Keratinocyte (primary cell): Measurements from ENCODE around the gene C11orf42. TPM values are rescaled to one million over a fixed set of nuclear protein-coding genes. Genes with fewer than 3 reads are reported as not detected.

Experiments
- DNase-seq: peaks from one replicate; pipeline ENCODE4 v3.0.0-alpha.2; 2011; ENCODE audit warnings: low read depth, missing footprints, low spot score
- FAIRE-seq: peaks from 2 replicates; lab custom pipeline; 2011; peaks lifted over from hg19 to GRCh38; lab: Jason Lieb, UNC
- H2AFZ ChIP-seq: 2 replicates; pipeline ENCODE4 v1.6.0; 2012; ENCODE audit warnings: low read length, control low read depth, inconsistent platforms; ENCODE audit not compliant: control insufficient read depth
- H3K27ac ChIP-seq: 2 replicates; pipeline ENCODE4 v1.5.1; 2011; ENCODE audit warnings: low read length; ENCODE audit not compliant: control insufficient read depth, insufficient read depth
- H3K27me3 ChIP-seq: 3 replicates; pipeline ENCODE4 v1.6.0; 2011; ENCODE audit warnings: low read length; ENCODE audit not compliant: control insufficient read depth, insufficient read depth; ENCODE audit errors: extremely low read depth
- H3K36me3 ChIP-seq, 2 experiments: 2 replicates in 1 of 2; 3 replicates in 1 of 2; pipeline ENCODE4 v1.5.1; 2011; ENCODE audit warnings: low read length in 2 of 2, mild to moderate bottlenecking in 1 of 2; ENCODE audit not compliant: control insufficient read depth in 2 of 2, insufficient read depth in 2 of 2; ENCODE audit errors: extremely low read depth in 1 of 2
- H3K4me1 ChIP-seq: 3 replicates; pipeline ENCODE4 v1.5.1; 2011; ENCODE audit warnings: low read length; ENCODE audit not compliant: control insufficient read depth, insufficient read depth; ENCODE audit errors: extremely low read depth
- H3K4me2 ChIP-seq: 3 replicates; pipeline ENCODE4 v1.6.0; 2011; ENCODE audit warnings: low read depth, low read length; ENCODE audit not compliant: control insufficient read depth, insufficient read depth; ENCODE audit errors: extremely low read depth
- H3K4me3 ChIP-seq, 3 experiments: fragments of 200-600 bp in 1 of 3; sonication (generic) in 1 of 3; 2 replicates in 2 of 3; 3 replicates in 1 of 3; pipeline ENCODE4 v1.5.1; 2011 to 2016; ENCODE audit warnings: low read length in 3 of 3, mild to moderate bottlenecking in 3 of 3, control low read depth in 2 of 3, inconsistent platforms in 1 of 3, low read depth in 1 of 3, mixed read lengths in 1 of 3, mixed run types in 1 of 3, moderate library complexity in 1 of 3; ENCODE audit not compliant: control insufficient read depth in 2 of 3, insufficient read depth in 2 of 3; ENCODE audit errors: extremely low read depth in 1 of 3
- H3K79me2 ChIP-seq: 2 replicates; pipeline ENCODE4 v1.6.0; 2012; ENCODE audit warnings: low read length; ENCODE audit not compliant: control insufficient read depth, insufficient read depth
- H3K9ac ChIP-seq: 3 replicates; pipeline ENCODE4 v1.6.0; 2011; ENCODE audit warnings: low read length; ENCODE audit not compliant: control insufficient read depth, insufficient read depth; ENCODE audit errors: extremely low read depth
- H3K9me1 ChIP-seq: 3 replicates; pipeline ENCODE4 v1.6.0; 2011; ENCODE audit warnings: low read length; ENCODE audit not compliant: control insufficient read depth, insufficient read depth; ENCODE audit errors: extremely low read depth
- H3K9me3 ChIP-seq: 2 replicates; pipeline ENCODE4 v1.5.1; 2012; ENCODE audit warnings: low read depth, low read length; ENCODE audit not compliant: control insufficient read depth
- H4K20me1 ChIP-seq: 3 replicates; pipeline ENCODE4 v1.6.0; 2011; ENCODE audit warnings: low read length; ENCODE audit not compliant: control insufficient read depth, insufficient read depth; ENCODE audit errors: extremely low read depth
- CTCF ChIP-seq, 3 experiments: IDR thresholded peaks in 1 of 3; conservative IDR thresholded peaks in 1 of 3; optimal IDR thresholded peaks in 1 of 3; 2 replicates in 2 of 3; 3 replicates in 1 of 3; pipeline versions ENCODE3 to v1.5.1; 2011; ENCODE audit warnings: low read length in 3 of 3, mild to moderate bottlenecking in 3 of 3, moderate library complexity in 2 of 3, control low read depth in 1 of 3, inconsistent platforms in 1 of 3; ENCODE audit not compliant: insufficient read depth in 2 of 3; ENCODE audit errors: extremely low read depth in 1 of 3
- EZH2 ChIP-seq: IDR thresholded peaks from one replicate; pipeline ENCODE4 v1.6.1; 2012; ENCODE audit warnings: inconsistent platforms, mild to moderate bottlenecking, low read length, moderate library complexity
- dilution Hi-C: fragments of 300-500 bp; cut with MboI; formaldehyde crosslinking; loops from one replicate; pipeline ENCODE4 v1.7.0; 2020; ENCODE audit warnings: low sequenced_read_pairs; ENCODE audit not compliant: extremely low pct_ligation_motif_present
- polyA plus RNA-seq, 5 experiments: library from polyadenylated mRNA; depleted of rRNA in 3 of 5; stranded (reverse) in 3 of 5; stranded (forward) in 1 of 5; unstranded in 1 of 5; fragments of >200 nt; gene quantifications; 1 replicate in 1 of 5; 2 replicates in 3 of 5; 3 replicates in 1 of 5; pipeline versions ENCODE4 v1.2.1 to v1.2.3, GENCODE V29; 2011 to 2012; ENCODE audit warnings: missing spikeins in 2 of 5, low read depth in 1 of 5, low replicate concordance in 1 of 5

C11orf42 gene
- polyA plus RNA-seq, 1 donor (not counting 4 experiments of a cell fraction or from before 2014, with no cell fraction given): not detected

- no peak overlapping the region for H3K4me2 ChIP-seq
- H3K4me1 ChIP-seq: no peaks in the 10 kb centered on the region
- H3K79me2 ChIP-seq: no peaks in the 10 kb centered on the region
- H4K20me1 ChIP-seq: no peaks in the 10 kb centered on the region
- no peak overlapping the region for H3K27ac ChIP-seq
- no peak overlapping the region for H3K9ac ChIP-seq
- H2AFZ ChIP-seq: no peak overlapping the region
- no peaks in the 10 kb centered on the region for H3K9me3 ChIP-seq
- dilution Hi-C loops: no loop called here
- no peak overlapping the region for H3K4me3 ChIP-seq
- H3K9me1 ChIP-seq: no peaks in the 10 kb centered on the region
- TF ChIP-seq CTCF (optimal IDR thresholded peaks at IDR 0.05 in 1 of 3, IDR thresholded peaks at IDR 0.05 in 1 of 3, conservative IDR thresholded peaks at IDR 0.05 in 1 of 3; ENCODE audit: extremely low read depth in 1 of 3, insufficient read depth in 2 of 3, low read length in 3 of 3): no peak
- no peak for TF ChIP-seq EZH2
- no peak for FAIRE-seq
- H3K36me3 ChIP-seq: peaks cover 14 to 22% of the 10 kb centered on the region in 2 experiments
- DNase-seq: no peak
- no peaks in the 10 kb centered on the region for H3K27me3 ChIP-seq
Observed at GRCh38 chr11:6210274-6210955, 5.1 kb downstream of the C11orf42 start.

GRCh38 chr11:6214530-6214929 lies 9.2 kb downstream of the C11orf42 start:
- Histone ChIP-seq H3K27me3 (no peaks in the 10 kb centered on the region), H3K9me3 (no peaks in the 10 kb centered on the region), H3K4me3 (no peak overlapping the region), H2AFZ (no peak overlapping the region), H3K4me1 (peaks cover 10% of the 10 kb centered on the region), H3K4me2 (no peak overlapping the region), H4K20me1 (no peaks in the 10 kb centered on the region), H3K27ac (no peak overlapping the region), H3K9me1 (no peaks in the 10 kb centered on the region), H3K36me3 (peaks cover 25 to 31% of the 10 kb centered on the region in 2 experiments), H3K9ac (no peak overlapping the region), H3K79me2 (peaks cover 3% of the 10 kb centered on the region)
- FAIRE-seq (no peak), DNase-seq (no peak)
- TF ChIP-seq EZH2 (no peak), CTCF (optimal IDR thresholded peaks at IDR 0.05 in 1 of 3, IDR thresholded peaks at IDR 0.05 in 1 of 3, conservative IDR thresholded peaks at IDR 0.05 in 1 of 3; ENCODE audit: extremely low read depth in 1 of 3, insufficient read depth in 2 of 3, low read length in 3 of 3) (no peak)
- dilution Hi-C loops: no loop called here
